CD4-positive, alpha-beta T cell treated with Interleukin-4 for 1 hour (primary cell): Measurements from ENCODE around the gene ZNF398.

ENCODE experiments used
- DNase-seq, 2 donors: peaks; one replicate each; pipeline ENCODE4 v3.0.0-alpha.2; 2020 to 2022

Gene ZNF398

DNA sequence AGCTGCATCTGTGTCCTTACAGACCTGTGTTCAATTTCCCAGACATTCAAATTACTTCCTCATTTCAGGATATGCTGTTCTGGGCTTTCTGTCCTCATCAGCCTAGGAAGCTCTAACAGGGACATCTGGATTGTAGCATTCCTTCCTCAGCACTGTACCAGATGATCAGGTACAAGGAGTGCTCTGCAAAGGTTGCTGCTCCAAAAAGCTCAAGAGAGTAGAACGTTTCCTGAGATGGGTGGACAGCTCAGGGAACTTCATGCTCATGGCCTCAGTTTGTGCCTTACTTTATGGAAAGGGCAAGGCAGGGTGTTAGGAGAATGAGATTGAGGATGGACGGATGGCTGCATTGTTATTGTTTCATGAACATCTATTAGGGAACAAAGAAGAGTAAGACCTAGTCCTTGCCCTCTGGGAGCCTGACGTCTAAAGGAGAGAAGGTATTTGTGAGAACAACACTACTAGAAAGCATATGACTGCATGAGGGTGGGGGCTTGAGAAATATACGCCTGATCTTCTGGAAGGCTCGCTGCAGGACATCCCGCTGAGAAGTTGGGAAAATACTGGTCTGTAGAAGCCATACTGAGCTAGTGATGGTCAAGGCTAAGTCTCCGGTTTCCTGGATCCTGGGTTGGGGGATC, 81.7 kb downstream of the ZNF398 start:
- no peak for DNase-seq

- no peak for DNase-seq
Observed at GRCh38 chr7:149229526-149229925, 82.3 kb downstream of the ZNF398 start.

- DNase-seq = no peak
Observed at GRCh38 chr7:149232362-149232761, 85.1 kb downstream of the ZNF398 start.
